GM19035 (cell line): Measurements from ENCODE around the gene NPAS3.

Experiments used
- ATAC-seq: cut with Tn5 transposase; IDR thresholded peaks from one replicate; pipeline ENCODE4 v1.9.1; 2021; ENCODE audit not compliant: unreplicated experiment

Gene NPAS3

GRCh38 chr14:32938719-32939253 lies at the start of gene NPAS3:
Gene NPAS3, plus strand, starts transcription at chr14:32938879.
- peak; percentile 37 for ATAC-seq

GRCh38 chr14:32896979-32897697 lies 41.5 kb upstream of the NPAS3 start:
- no peak for ATAC-seq

GRCh38 chr14:32897698-32898064 lies 41.0 kb upstream of the NPAS3 start:
- ATAC-seq, result no peak

- no peak for ATAC-seq
These were observed 39.8 kb upstream of the NPAS3 start for GRCh38 chr14:32898876-32899275.

GRCh38 chr14:32900547-32900946 lies 38.1 kb upstream of the NPAS3 start:
- ATAC-seq, result no peak

GRCh38 chr14:32905013-32905412 lies 33.7 kb upstream of the NPAS3 start:
- ATAC-seq, result no peak

- no peak for ATAC-seq
These were observed 32.0 kb upstream of the NPAS3 start for GRCh38 chr14:32906672-32907071.

GRCh38 chr14:32908196-32909084 lies 30.2 kb upstream of the NPAS3 start:
- ATAC-seq, result no peak

- no peak for ATAC-seq
These were observed 25.0 kb upstream of the NPAS3 start for GRCh38 chr14:32913725-32914124.

- ATAC-seq, result no peak
These were observed 24.3 kb upstream of the NPAS3 start for GRCh38 chr14:32914391-32914790.

- no peak for ATAC-seq
These were observed 17.9 kb upstream of the NPAS3 start for GRCh38 chr14:32920696-32921276.

- no peak for ATAC-seq
These were observed 13.2 kb upstream of the NPAS3 start for GRCh38 chr14:32925439-32925838.

GRCh38 chr14:32932302-32932913 lies 6.3 kb upstream of the NPAS3 start:
- ATAC-seq, result no peak

- ATAC-seq, result no peak
These were observed 5.6 kb upstream of the NPAS3 start for GRCh38 chr14:32932914-32933628.

GRCh38 chr14:32933629-32934072 lies 5.0 kb upstream of the NPAS3 start:
- ATAC-seq, result no peak

- ATAC-seq, result no peak
These were observed 4.4 kb upstream of the NPAS3 start for GRCh38 chr14:32934073-32934880.

GRCh38 chr14:32934881-32935633 lies 3.6 kb upstream of the NPAS3 start:
- ATAC-seq, result no peak

GRCh38 chr14:32939254-32940065 lies 781 bp downstream of the NPAS3 start:
- ATAC-seq, result peak; percentile 38
